Testis (tissue), 2 donors: Measurements from ENCODE around the gene SLC15A5.

Source experiments
- CTCF ChIP-seq, 3 experiments: fragments of 450-650 bp in 2 of 3; fragments of 200-600 bp in 1 of 3; sonication (generic) in 1 of 3; IDR thresholded peaks; one replicate each; pipeline ENCODE4 v1.5.1; 2016 to 2019; ENCODE audit warnings: antibody characterized with exemption in 3 of 3, mild to moderate bottlenecking in 2 of 3, moderate library complexity in 1 of 3
- POLR2A ChIP-seq: fragments of 450-650 bp; IDR thresholded peaks from one replicate; pipeline ENCODE4 v1.6.1; 2017; ENCODE audit warnings: antibody characterized with exemption, mild to moderate bottlenecking, moderate library complexity

- TF ChIP-seq POLR2A (no peak), CTCF (IDR thresholded peaks at IDR 0.05) (no peak)
These were observed 17.0 kb upstream of the SLC15A5 start for GRCh38 chr12:16294376-16294956.
